Gastrocnemius medialis (tissue), 4 donors: ENCODE measurements around the gene PRKG1.

Experiments
- POLR2A ChIP-seq, 2 donors: fragments of 450-650 bp; IDR thresholded peaks; one replicate each; pipeline ENCODE4 v1.6.1; 2017; ENCODE audit warnings: antibody characterized with exemption in 2 of 2, mild to moderate bottlenecking in 2 of 2, moderate library complexity in 2 of 2
- TF ChIP-seq, protein P1 (sequence below), 5 experiments: fragments of 450-650 bp in 3 of 5; fragments of 200-600 bp in 2 of 5; sonication (generic) in 2 of 5; IDR thresholded peaks in 4 of 5; conservative IDR thresholded peaks in 1 of 5; 1 replicate in 4 of 5; 2 replicates in 1 of 5; pipeline ENCODE4 v1.5.1; 2016 to 2019; ENCODE audit warnings: antibody characterized with exemption in 5 of 5, mild to moderate bottlenecking in 3 of 5, moderate library complexity in 3 of 5

- TF ChIP-seq, protein P1, sequence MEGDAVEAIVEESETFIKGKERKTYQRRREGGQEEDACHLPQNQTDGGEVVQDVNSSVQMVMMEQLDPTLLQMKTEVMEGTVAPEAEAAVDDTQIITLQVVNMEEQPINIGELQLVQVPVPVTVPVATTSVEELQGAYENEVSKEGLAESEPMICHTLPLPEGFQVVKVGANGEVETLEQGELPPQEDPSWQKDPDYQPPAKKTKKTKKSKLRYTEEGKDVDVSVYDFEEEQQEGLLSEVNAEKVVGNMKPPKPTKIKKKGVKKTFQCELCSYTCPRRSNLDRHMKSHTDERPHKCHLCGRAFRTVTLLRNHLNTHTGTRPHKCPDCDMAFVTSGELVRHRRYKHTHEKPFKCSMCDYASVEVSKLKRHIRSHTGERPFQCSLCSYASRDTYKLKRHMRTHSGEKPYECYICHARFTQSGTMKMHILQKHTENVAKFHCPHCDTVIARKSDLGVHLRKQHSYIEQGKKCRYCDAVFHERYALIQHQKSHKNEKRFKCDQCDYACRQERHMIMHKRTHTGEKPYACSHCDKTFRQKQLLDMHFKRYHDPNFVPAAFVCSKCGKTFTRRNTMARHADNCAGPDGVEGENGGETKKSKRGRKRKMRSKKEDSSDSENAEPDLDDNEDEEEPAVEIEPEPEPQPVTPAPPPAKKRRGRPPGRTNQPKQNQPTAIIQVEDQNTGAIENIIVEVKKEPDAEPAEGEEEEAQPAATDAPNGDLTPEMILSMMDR (IDR thresholded peaks at IDR 0.05 in 4 of 5, conservative IDR thresholded peaks at IDR 0.05 in 1 of 5), result no peak
- no peak for TF ChIP-seq POLR2A (IDR thresholded peaks at IDR 0.05)
Observed at GRCh38 chr10:51867956-51868355, 793.7 kb downstream of the PRKG1 start.
